Retinal pigment epithelial cell (primary cell): Measurements from ENCODE around the gene RFX8.

Experiments used
- DNase-seq: peaks from one replicate; pipeline ENCODE4 v3.0.0-alpha.2; 2010; ENCODE audit warnings: low read depth
- H3K4me3 ChIP-seq: 2 replicates; pipeline ENCODE4 v1.5.1; 2011; ENCODE audit warnings: mild to moderate bottlenecking, low read length, control low read depth, moderate library complexity
- CTCF ChIP-seq: conservative IDR thresholded peaks from 2 replicates; pipeline ENCODE4 v1.5.1; 2011; ENCODE audit warnings: low read depth, low read length, control low read depth, inconsistent platforms

The RFX8 gene

GRCh38 chr2:101401906-101402305, 73.0 kb downstream of the RFX8 start:
- no peak overlapping the region for H3K4me3 ChIP-seq
- TF ChIP-seq CTCF = peak; percentile 30
- DNase-seq = no peak

- no peak overlapping the region for H3K4me3 ChIP-seq
- TF ChIP-seq CTCF = no peak
- no peak for DNase-seq
Measured at GRCh38 chr2:101401326-101401665, 73.6 kb downstream of the RFX8 start.

GRCh38 chr2:101400506-101401325, 74.2 kb downstream of the RFX8 start:
- TF ChIP-seq CTCF = no peak
- no peak for DNase-seq
- no peak overlapping the region for H3K4me3 ChIP-seq

GRCh38 chr2:101400048-101400447, 74.9 kb downstream of the RFX8 start:
- TF ChIP-seq CTCF = no peak
- DNase-seq = no peak
- H3K4me3 ChIP-seq = no peak overlapping the region

- TF ChIP-seq CTCF = no peak
- no peak for DNase-seq
- H3K4me3 ChIP-seq = no peak overlapping the region
Measured at GRCh38 chr2:101399021-101399799, 75.7 kb downstream of the RFX8 start.

GRCh38 chr2:101398116-101398821, 76.6 kb downstream of the RFX8 start:
- H3K4me3 ChIP-seq = no peak overlapping the region
- DNase-seq = no peak
- TF ChIP-seq CTCF = no peak
